Astrocyte of the cerebellum (primary cell): Measurements from ENCODE around the gene PRKN.

ENCODE experiments used
- DNase-seq: peaks from one replicate; pipeline ENCODE4 v3.0.0-alpha.2; 2011; ENCODE audit warnings: low read depth
- H3K4me3 ChIP-seq: 2 replicates; pipeline ENCODE4 v1.5.1; 2011; ENCODE audit warnings: mild to moderate bottlenecking, low read depth, low read length, moderate library complexity
- CTCF ChIP-seq: IDR thresholded peaks from 2 replicates; pipeline ENCODE4 v1.5.1; 2012; ENCODE audit warnings: low read length, low read depth, moderate library complexity, mild to moderate bottlenecking; ENCODE audit errors: missing control alignments
- in situ Hi-C: cut with HindIII; loops from 2 replicates; pipeline ENCODE4 v1.10.0; 2017; ENCODE audit warnings: low sequenced_read_pairs

PRKN gene

GRCh38 chr6:162728706-162729105, 1.1 kb upstream of the PRKN start:
- TF ChIP-seq CTCF: no peak
- in situ Hi-C loops: no loop called here
- H3K4me3 ChIP-seq: no peak overlapping the region
- DNase-seq: no peak

GRCh38 chr6:162728197-162728596, 631 bp upstream of the PRKN start:
- in situ Hi-C loops: no loop called here
- H3K4me3 ChIP-seq: peak overlapping the region; percentile 87
- no peak for DNase-seq
- TF ChIP-seq CTCF: no peak

GRCh38 chr6:162726947-162727321, 632 bp downstream of the PRKN start:
- no peak for TF ChIP-seq CTCF
- no peak for DNase-seq
- H3K4me3 ChIP-seq: peak overlapping the region; percentile 87
- in situ Hi-C loops: no loop called here

- TF ChIP-seq CTCF: no peak
- DNase-seq: no peak
- no peak overlapping the region for H3K4me3 ChIP-seq
- in situ Hi-C loops: no loop called here
Observed at GRCh38 chr6:162722633-162723032, 4.9 kb downstream of the PRKN start.

GRCh38 chr6:162722226-162722625, 5.3 kb downstream of the PRKN start:
- in situ Hi-C loops: no loop called here
- no peak for DNase-seq
- TF ChIP-seq CTCF: no peak
- H3K4me3 ChIP-seq: no peak overlapping the region

GRCh38 chr6:162721404-162721687, 6.2 kb downstream of the PRKN start:
- no peak for DNase-seq
- no peak for TF ChIP-seq CTCF
- in situ Hi-C loops: no loop called here
- H3K4me3 ChIP-seq: no peak overlapping the region

- no peak for DNase-seq
- in situ Hi-C loops: no loop called here
- H3K4me3 ChIP-seq: no peak overlapping the region
- TF ChIP-seq CTCF: no peak
Observed at GRCh38 chr6:162719528-162719927, 8.0 kb downstream of the PRKN start.
